ENCODE measurements around the gene MPP1. TPM values are rescaled to one million over a fixed set of nuclear protein-coding genes. Genes with fewer than 3 reads are reported as not detected.

MPP1 gene
- total RNA-seq (2022; extraction: Qiagen RNA extraction; ENCODE audit: low read depth) = 16.3 to 17.3 TPM (median 16.8 TPM) in 5 replicates

GRCh38 chrX:154804957-154805695 is at the start of gene MPP1:
MPP1 (minus strand) TSS chrX:154805485; CDS start chrX:154805373, 112 bp downstream.

GRCh38 chrX:154834562-154834961 is 29.3 kb upstream of the MPP1 start, which contains the start of gene SMIM9:
SMIM9 (minus strand) TSS chrX:154834662; CDS start chrX:154830856, 3,806 bp downstream.

GRCh38 chrX:154762537-154763296 is 42.6 kb downstream of the MPP1 start, which contains the start of gene DKC1:
DKC1 (plus strand) TSS chrX:154762864; CDS start chrX:154762966, 102 bp downstream.

GRCh38 chrX:154750301-154751202 is 54.7 kb downstream of the MPP1 start, which contains the start of gene GAB3:
GAB3 (minus strand) TSS chrX:154751077; CDS start chrX:154751025, 52 bp downstream.

Other genes with a start within 250 kb of the MPP1 start
- gene CTAG1A, start 220.4 kb downstream of the MPP1 start, total RNA-seq (2022; extraction: Qiagen RNA extraction; ENCODE audit: low read depth) = not detected in 5 replicates
- gene CTAG1B, start 186.2 kb downstream of the MPP1 start, total RNA-seq (2022; extraction: Qiagen RNA extraction; ENCODE audit: low read depth) = not detected in 5 replicates
- gene CTAG2, start 151.9 kb downstream of the MPP1 start, total RNA-seq (2022; extraction: Qiagen RNA extraction; ENCODE audit: low read depth) = not detected in 5 replicates
- gene GAB3, start 54.4 kb downstream of the MPP1 start, total RNA-seq (2022; extraction: Qiagen RNA extraction; ENCODE audit: low read depth) = 0.26 to 0.57 TPM (median 0.49 TPM) in 5 replicates
- gene DKC1, start 42.6 kb downstream of the MPP1 start, total RNA-seq (2022; extraction: Qiagen RNA extraction; ENCODE audit: low read depth) = 157 to 223 TPM (median 174 TPM) in 5 replicates
- gene SMIM9, start 29.2 kb upstream of the MPP1 start, total RNA-seq (2022; extraction: Qiagen RNA extraction; ENCODE audit: low read depth) = not detected in 5 replicates
- gene F8A1, start 80.9 kb upstream of the MPP1 start, total RNA-seq (2022; extraction: Qiagen RNA extraction; ENCODE audit: low read depth) = 64.5 to 112 TPM (median 105 TPM) in 5 replicates
- gene F8, start 217.2 kb upstream of the MPP1 start, total RNA-seq (2022; extraction: Qiagen RNA extraction; ENCODE audit: low read depth) = 3.2 to 4.9 TPM (median 4.4 TPM) in 5 replicates
- gene FUNDC2, start 221.4 kb upstream of the MPP1 start, total RNA-seq (2022; extraction: Qiagen RNA extraction; ENCODE audit: low read depth) = 90.7 to 127 TPM (median 104 TPM) in 5 replicates

All from A549 treated with RU486 at 1 μM for 4 hours (cell line).